ENCODE results near the gene SLC9B2. TPM values are rescaled to one million over a fixed set of nuclear protein-coding genes. Genes with fewer than 3 reads are reported as not detected.

The SLC9B2 gene, protein sequence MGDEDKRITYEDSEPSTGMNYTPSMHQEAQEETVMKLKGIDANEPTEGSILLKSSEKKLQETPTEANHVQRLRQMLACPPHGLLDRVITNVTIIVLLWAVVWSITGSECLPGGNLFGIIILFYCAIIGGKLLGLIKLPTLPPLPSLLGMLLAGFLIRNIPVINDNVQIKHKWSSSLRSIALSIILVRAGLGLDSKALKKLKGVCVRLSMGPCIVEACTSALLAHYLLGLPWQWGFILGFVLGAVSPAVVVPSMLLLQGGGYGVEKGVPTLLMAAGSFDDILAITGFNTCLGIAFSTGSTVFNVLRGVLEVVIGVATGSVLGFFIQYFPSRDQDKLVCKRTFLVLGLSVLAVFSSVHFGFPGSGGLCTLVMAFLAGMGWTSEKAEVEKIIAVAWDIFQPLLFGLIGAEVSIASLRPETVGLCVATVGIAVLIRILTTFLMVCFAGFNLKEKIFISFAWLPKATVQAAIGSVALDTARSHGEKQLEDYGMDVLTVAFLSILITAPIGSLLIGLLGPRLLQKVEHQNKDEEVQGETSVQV
- 24.7 and 27.0 TPM in 2 replicates for total RNA-seq

DNA sequence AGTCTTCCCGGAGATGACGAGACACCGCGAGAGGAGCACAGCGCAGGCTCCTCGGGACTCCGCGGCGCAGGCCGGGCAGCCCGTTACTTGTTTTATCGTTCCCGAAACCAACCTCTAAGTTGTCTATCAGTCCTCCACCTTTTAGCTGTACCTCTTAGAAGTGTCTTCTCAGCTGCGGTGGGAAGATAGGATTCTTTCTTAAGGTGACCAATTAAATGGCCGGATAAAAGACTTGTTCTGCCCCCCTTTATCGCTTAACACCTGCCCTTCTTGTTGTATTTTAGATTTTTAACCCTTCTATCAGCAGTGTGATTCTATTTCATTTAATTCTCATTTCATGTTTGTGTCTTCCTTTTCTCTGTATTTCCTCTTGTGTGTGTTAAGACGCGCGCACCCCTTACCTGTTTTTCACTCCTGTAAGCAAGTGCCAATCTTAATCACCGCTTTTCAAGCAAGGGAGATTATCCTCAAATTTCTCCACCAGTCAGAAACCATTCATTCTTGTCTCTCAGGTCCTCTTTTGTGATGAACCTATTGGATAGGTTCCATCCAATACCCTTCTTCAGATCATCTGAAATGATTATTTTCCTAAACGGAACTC is at the start of gene SLC9B2:
TSS of gene SLC9B2 (minus strand) at position 15 of the 601 bp plus-strand sequence. CDS start 9,211 bp downstream, outside the sequence.

DNA sequence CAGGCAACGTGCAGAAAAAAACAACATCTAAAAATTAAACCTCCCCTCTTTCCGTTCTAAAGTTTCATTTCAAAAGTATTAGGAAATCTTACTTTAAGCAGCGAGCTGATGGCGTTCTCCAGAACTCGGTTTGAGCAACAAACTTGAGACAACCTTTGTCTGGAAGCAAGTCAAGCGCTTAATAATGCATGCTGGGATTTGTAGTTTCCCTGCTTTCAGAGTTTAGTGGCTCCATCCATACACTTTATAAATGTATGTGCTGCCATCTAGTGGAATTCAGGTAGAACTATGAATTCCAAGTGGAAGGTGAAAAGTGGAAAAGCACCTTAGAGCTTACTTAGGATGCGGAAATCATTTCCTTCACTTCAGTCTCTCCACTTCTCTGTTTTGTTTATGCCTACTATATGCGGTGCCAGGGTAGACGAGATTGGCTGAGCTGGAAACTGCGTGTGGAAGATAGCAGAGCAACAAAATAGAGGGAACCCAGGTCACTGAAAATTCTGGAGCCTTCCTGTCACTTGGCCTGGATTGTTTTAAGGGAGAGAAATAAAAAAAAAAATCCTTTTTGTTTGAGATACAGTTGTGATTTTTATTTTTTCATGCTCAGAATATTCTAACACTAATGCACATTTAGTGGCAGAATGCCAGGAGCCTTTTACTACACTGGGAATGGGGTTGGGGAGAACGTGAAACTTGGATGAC is 23.3 kb upstream of the SLC9B2 start, which contains the start of gene BDH2:
TSS of gene BDH2 (minus strand) at position 144 of the 702 bp plus-strand sequence. CDS start 3,580 bp downstream, outside the sequence.

DNA sequence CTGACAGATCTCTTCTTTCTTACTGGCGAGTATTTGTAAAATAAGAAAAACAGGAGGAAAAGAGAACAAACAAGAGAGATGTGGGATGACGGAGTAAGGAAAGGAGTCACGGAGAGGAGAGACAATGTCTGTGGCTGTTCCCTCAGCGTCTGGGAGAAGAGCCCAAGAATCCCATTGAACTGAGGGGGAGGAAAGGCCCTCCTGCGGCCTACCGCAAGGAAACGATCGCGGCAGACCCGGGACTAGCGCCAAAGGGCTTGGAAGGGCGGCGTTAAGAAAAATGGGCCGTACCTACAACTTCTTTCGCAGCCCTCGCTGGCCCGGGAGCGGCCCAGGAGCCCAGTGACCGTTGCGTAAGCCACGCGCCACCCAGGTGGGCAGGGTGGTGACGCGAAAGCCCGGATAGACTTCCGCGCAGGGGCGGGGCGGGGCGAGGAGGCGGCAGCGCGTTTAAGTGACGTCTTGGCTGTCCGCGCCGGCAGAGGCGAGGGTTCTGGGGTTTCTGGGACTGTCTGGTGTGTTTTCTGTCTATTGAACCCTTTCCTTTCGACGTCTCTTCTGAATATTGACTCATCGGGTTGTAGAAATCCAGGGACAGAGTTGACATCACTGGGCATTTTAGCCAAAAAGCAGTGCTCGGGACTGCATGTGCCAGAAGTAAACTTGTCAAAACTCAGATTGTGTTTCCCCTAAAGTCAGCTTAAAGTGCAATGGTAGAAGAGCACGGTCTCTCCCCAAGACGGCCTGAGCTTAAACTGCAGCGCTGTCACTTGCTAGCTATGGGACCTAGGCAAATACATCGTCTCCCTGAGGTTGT is 57.0 kb downstream of the SLC9B2 start, which contains the start of gene SLC9B1:
TSS of gene SLC9B1 (minus strand) at position 398 of the 817 bp plus-strand sequence. CDS start 27,994 bp downstream, outside the sequence.

Other genes starting within 250 kb of the SLC9B2 start
- 380 and 399 TPM in 2 replicates for gene UBE2D3, start 249.2 kb downstream of the SLC9B2 start, total RNA-seq
- gene CISD2, start 207.8 kb downstream of the SLC9B2 start, total RNA-seq = 16.5 and 24.4 TPM in 2 replicates
- 0.74 TPM in 1 of 2 replicates, not detected in the other for gene SLC9B1, start 57.1 kb downstream of the SLC9B2 start, total RNA-seq
- gene BDH2, start 23.1 kb upstream of the SLC9B2 start, total RNA-seq = 16.3 and 17.7 TPM in 2 replicates
- 19.1 and 19.4 TPM in 2 replicates for gene CENPE, start 121.6 kb upstream of the SLC9B2 start, total RNA-seq